Thoracic aorta (tissue), 2 donors: ENCODE data around the gene CA7. TPM values are rescaled to one million over a fixed set of nuclear protein-coding genes. Genes with fewer than 3 reads are reported as not detected.

Experiments
- ATAC-seq: fragments of 150-250 bp; one replicate; pipeline ENCODE4 v1.8.0; 2017; ENCODE audit warnings: low read depth; ENCODE audit not compliant: insufficient number of reproducible peaks, low FRiP score
- DNase-seq: peaks from one replicate; pipeline ENCODE4 v3.0.0-alpha.2; 2020; ENCODE audit warnings: low spot score
- H3K27ac ChIP-seq, 2 donors: fragments of 200-600 bp; sonication (generic); 1 replicate in 1 of 2; 2 replicates in 1 of 2; pipeline ENCODE4 v1.5.1; 2016; ENCODE audit warnings: mild to moderate bottlenecking in 2 of 2, moderate library complexity in 2 of 2
- H3K27me3 ChIP-seq: fragments of 200-600 bp; sonication (generic); replicated peaks from 2 replicates; pipeline ENCODE4 v1.6.0; 2016; ENCODE audit warnings: mild to moderate bottlenecking; ENCODE audit not compliant: insufficient read depth
- H3K36me3 ChIP-seq: fragments of 200-600 bp; sonication (generic); one replicate; pipeline ENCODE4 v1.5.1; 2016
- H3K4me1 ChIP-seq, 2 donors: fragments of 200-600 bp; sonication (generic); 1 replicate in 1 of 2; 2 replicates in 1 of 2; pipeline versions ENCODE4 v1.5.1 to v1.6.0; 2016; ENCODE audit warnings: low read depth in 2 of 2, mild to moderate bottlenecking in 1 of 2; ENCODE audit not compliant: control insufficient read depth in 1 of 2
- H3K4me3 ChIP-seq: fragments of 200-600 bp; sonication (generic); 2 replicates; pipeline ENCODE4 v1.5.1; 2016; ENCODE audit warnings: mild to moderate bottlenecking
- H3K9me3 ChIP-seq: fragments of 200-600 bp; sonication (generic); 2 replicates; pipeline ENCODE4 v1.5.1; 2016
- CTCF ChIP-seq: fragments of 200-600 bp; sonication (generic); IDR thresholded peaks from one replicate; pipeline ENCODE4 v1.5.1; 2019; ENCODE audit warnings: antibody characterized with exemption
- total RNA-seq, 2 donors: library from RNA; depleted of rRNA; stranded (reverse); fragments of >200 nt; gene quantifications; one replicate each; pipeline versions ENCODE4 v1.1.0 to v1.2.3, GENCODE V29; 2016

CA7 gene
- total RNA-seq, 2 donors from 2014 or later = not detected

DNA sequence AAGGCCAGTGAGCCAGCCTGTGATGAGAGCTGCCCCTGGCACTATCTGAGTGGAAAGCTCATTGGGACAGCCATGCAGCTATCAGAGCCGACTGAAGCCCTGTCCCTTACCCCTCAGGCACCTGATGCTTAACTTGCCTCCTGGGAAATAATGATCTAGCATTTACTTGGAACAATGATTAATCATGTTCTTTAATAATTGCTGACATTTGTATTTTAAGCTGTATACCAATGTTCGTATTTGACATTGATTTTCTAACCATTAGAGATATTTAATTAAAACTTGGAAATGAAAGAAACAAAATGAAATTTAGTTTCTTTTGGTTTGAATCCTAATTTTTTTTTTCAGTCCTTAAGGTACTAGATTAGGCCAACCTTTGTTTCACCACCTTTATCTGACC, 46.6 kb downstream of the CA7 start:
- Histone ChIP-seq H3K27me3 (no peaks in the 10 kb centered on the region), H3K27ac (no peak overlapping the region), H3K36me3 (no peaks in the 10 kb centered on the region), H3K4me3 (no peak overlapping the region), H3K9me3 (no peaks in the 10 kb centered on the region), H3K4me1 (peaks cover 0 to 12% of the 10 kb centered on the region in 2 donors)
- TF ChIP-seq CTCF = no peak
- ATAC-seq (no peak), DNase-seq (no peak)

DNA sequence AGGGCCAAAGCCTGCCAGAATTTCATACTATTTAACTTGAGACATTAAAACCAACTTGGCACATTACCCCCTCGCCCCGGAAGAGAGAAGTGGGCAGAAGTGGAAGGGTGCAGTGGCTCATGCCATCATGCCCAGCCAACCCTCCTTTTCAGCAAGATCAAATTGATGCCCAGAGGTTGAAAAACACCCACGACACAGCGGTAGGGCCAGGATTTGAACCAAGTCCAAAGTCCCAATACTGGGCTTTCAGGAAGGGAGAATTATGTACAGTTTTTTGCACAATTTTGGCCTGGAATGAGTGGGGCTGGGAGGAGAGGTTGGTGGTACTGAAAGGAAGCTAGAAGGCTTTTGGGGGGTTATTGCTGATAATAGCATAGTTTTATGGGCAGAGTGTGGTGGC, 47.1 kb downstream of the CA7 start:
- DNase-seq = no peak
- no peak overlapping the region for H3K27ac ChIP-seq
- peaks cover 2 to 17% of the 10 kb centered on the region in 2 donors for H3K4me1 ChIP-seq
- H3K36me3 ChIP-seq = no peaks in the 10 kb centered on the region
- TF ChIP-seq CTCF = no peak
- no peak overlapping the region for H3K4me3 ChIP-seq
- H3K9me3 ChIP-seq = no peaks in the 10 kb centered on the region
- ATAC-seq = no peak
- H3K27me3 ChIP-seq = no peaks in the 10 kb centered on the region

GRCh38 chr16:66891797-66892196, 47.6 kb downstream of the CA7 start:
- Histone ChIP-seq H3K27me3 (no peaks in the 10 kb centered on the region), H3K4me1 (peaks cover 2 to 18% of the 10 kb centered on the region in 2 donors), H3K36me3 (no peaks in the 10 kb centered on the region), H3K27ac (no peak overlapping the region), H3K9me3 (no peaks in the 10 kb centered on the region), H3K4me3 (no peak overlapping the region)
- TF ChIP-seq CTCF = no peak
- DNase-seq (no peak), ATAC-seq (no peak)

- ATAC-seq (no peak), DNase-seq (no peak)
- H3K36me3 ChIP-seq = no peaks in the 10 kb centered on the region
- H3K27me3 ChIP-seq = no peaks in the 10 kb centered on the region
- no peak overlapping the region for H3K27ac ChIP-seq
- no peak overlapping the region for H3K4me3 ChIP-seq
- H3K9me3 ChIP-seq = no peaks in the 10 kb centered on the region
- H3K4me1 ChIP-seq = peaks cover 10 to 37% of the 10 kb centered on the region in 2 donors
- TF ChIP-seq CTCF = no peak
Measured at GRCh38 chr16:66894055-66894454, 49.8 kb downstream of the CA7 start.

- Histone ChIP-seq H3K4me1 (peaks cover 21 to 47% of the 10 kb centered on the region in 2 donors), H3K27me3 (no peaks in the 10 kb centered on the region), H3K36me3 (no peaks in the 10 kb centered on the region), H3K4me3 (no peak overlapping the region), H3K9me3 (no peaks in the 10 kb centered on the region), H3K27ac (no peak overlapping the region)
- DNase-seq (no peak), ATAC-seq (peak; percentile 51)
- TF ChIP-seq CTCF = peak; percentile 83
Measured at GRCh38 chr16:66894948-66895688, 50.9 kb downstream of the CA7 start.
